Heart right ventricle (tissue), 16 donors: ENCODE data around the gene NTN3. TPM values are rescaled to one million over a fixed set of nuclear protein-coding genes. Genes with fewer than 3 reads are reported as not detected.

Experiments used
- ATAC-seq, 8 donors: fragments of 200-7000 bp; cut with Tn5 transposase; one replicate each; pipeline ENCODE4 v1.9.1; 2020; ENCODE audit warnings: mild to moderate bottlenecking in 8 of 8, moderate library complexity in 8 of 8, moderate number of reproducible peaks in 1 of 8
- DNase-seq, 2 donors: peaks; one replicate each; pipeline ENCODE4 v3.0.0-alpha.2; 2020
- H3K27ac ChIP-seq, 10 donors: fragments of 200-600 bp; sonication (generic) in 2 of 10; one replicate each; pipeline versions ENCODE4 v1.5.0 to v1.8.0; 2020 to 2022; ENCODE audit warnings: mild to moderate bottlenecking in 3 of 10
- H3K27me3 ChIP-seq, 7 donors: fragments of 200-600 bp; one replicate each; pipeline ENCODE4 v1.8.0; 2021 to 2022; ENCODE audit warnings: mild to moderate bottlenecking in 2 of 7
- H3K36me3 ChIP-seq, 9 donors: fragments of 200-600 bp; sonication (generic) in 1 of 9; one replicate each; pipeline versions ENCODE4 v1.5.0 to v1.8.0; 2020 to 2022; ENCODE audit warnings: mild to moderate bottlenecking in 2 of 9
- H3K4me1 ChIP-seq, 9 donors: fragments of 200-600 bp; sonication (generic) in 1 of 9; one replicate each; pipeline versions ENCODE4 v1.5.0 to v1.8.0; 2020 to 2022; ENCODE audit warnings: mild to moderate bottlenecking in 4 of 9
- H3K4me3 ChIP-seq, 10 donors: fragments of 200-600 bp; sonication (generic) in 2 of 10; one replicate each; pipeline versions ENCODE4 v1.5.0 to v1.8.0; 2020 to 2022; ENCODE audit warnings: mild to moderate bottlenecking in 7 of 10, moderate library complexity in 2 of 10
- H3K9me3 ChIP-seq, 11 donors: fragments of 200-600 bp in 10 of 11; sonication (generic) in 2 of 11; one replicate each; pipeline versions ENCODE4 v1.5.0 to v1.8.0; 2013 to 2022; ENCODE audit warnings: mild to moderate bottlenecking in 2 of 11, control low read depth in 1 of 11, moderate library complexity in 1 of 11
- WGBS, 2 donors: extraction: QIAGEN DNeasy Blood & Tissue Kit; methylation state at CpG; one replicate each; pipeline ENCODE4 v1.1.7; 2013; ENCODE audit warnings: inconsistent platforms in 1 of 2; 5-methylcytosine and 5-hydroxymethylcytosine counted together
- intact Hi-C, 10 donors: fragments of 100-400 bp; cut with DNase I; formaldehyde crosslinking; loops; one replicate each; pipeline versions ENCODE4 v1.11.1 to v1.14.2; 2022
- polyA plus RNA-seq, 2 donors: library from polyadenylated mRNA; stranded (reverse); fragments of 200-250 nt; gene quantifications; one replicate each; pipeline ENCODE4 v1.2.3, GENCODE V29; 2013
- total RNA-seq, 10 donors: library from RNA; stranded (reverse); fragmentation: NEBNext Ultra II Directional in 3 of 10; extraction: Animal tissue kit (Norgen Biotek cat#: 25700) in 3 of 10; gene quantifications; one replicate each; pipeline versions ENCODE4 v1.2.1 to v1.2.4, GENCODE V29; 2021 to 2023
- TF ChIP-seq, protein P1 (sequence below), 9 donors: fragments of 200-600 bp; sonication (generic) in 2 of 9; IDR thresholded peaks; one replicate each; pipeline versions ENCODE4 v1.5.0 to v1.8.0; 2021 to 2022; ENCODE audit warnings: antibody characterized with exemption in 9 of 9, mild to moderate bottlenecking in 5 of 9, moderate library complexity in 1 of 9
- donor health status: Arrhythmogenic right ventricular cardiomyopathy.
- donor health status: ischemic (EF 13 %, LVEDD 7.1; RV severe dilation, severe dysfunction).
- donor health status: healthy with polysubstance abuse.
- donor health status: DM: no; HTN: yes; CAD: no.
- donor health status: DM: no; HTN: no; CAD: no.
- donor health status: ischemic (EF 25% LVEDD 6.9; RV normal size, moderate dysfunction).
- donor health status: ischemic (EF 25% LVEDD 5.7; RV mildly dilated, moderate dysfunction).
- donor health status: healthy.
- donor health status: DM: yes; HTN: yes; CAD: no.
- donor health status: Ischemic cardiomyopathy.
- donor health status: ischemic (EF 35%, LVEDD 5.7; RV mildly dilated, moderate dysfunction).
- donor health status: nonischemic (EF 11% LVEDD 7.7; RV severe dilation, severe dysfunction).
- donor health status: DM: yes; HTN: yes; CAD: no.
- donor health status: PGD.
- donor health status: ischemic (EF 29% LVEDD 5.4; RV normal size, mild dysfunction).
- donor health status: nonischemic (EF 23%, LVEDD 6.1; RV moderate dilation, normal function).

NTN3 gene
- total and polyA plus RNA-seq, 12 donors, result 0.12 to 0.18 (median 0.17) TPM; not detected in 9

DNA sequence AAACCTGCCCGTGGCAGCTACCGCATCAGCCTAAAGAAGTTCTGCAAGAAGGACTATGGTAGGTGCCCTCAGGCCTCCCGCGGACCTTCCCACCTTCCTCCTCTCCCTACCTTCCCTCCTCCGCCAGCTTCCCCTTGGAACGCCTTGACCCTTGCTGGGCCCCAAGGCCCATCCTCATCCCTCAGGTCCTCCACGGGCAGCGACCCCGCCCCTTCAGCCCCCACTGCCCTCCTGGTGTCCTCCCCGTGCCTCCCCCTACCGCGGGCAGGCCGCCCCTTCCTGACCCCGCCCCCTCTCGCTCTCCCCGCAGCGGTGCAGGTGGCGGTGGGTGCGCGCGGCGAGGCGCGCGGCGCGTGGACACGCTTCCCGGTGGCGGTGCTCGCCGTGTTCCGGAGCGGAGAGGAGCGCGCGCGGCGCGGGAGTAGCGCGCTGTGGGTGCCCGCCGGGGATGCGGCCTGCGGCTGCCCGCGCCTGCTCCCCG lies 2.4 kb downstream of the NTN3 start:
- Histone ChIP-seq H3K4me1 (peaks cover 22 to 61% (median 50%) of the 10 kb centered on the region in 9 donors), H3K27me3 (peaks cover 11 to 52% (median 42%) of the 10 kb centered on the region in 7 donors), H3K4me3 (peak overlapping the region in 6 of 10 donors; percentile 22 to 83 (median 57)), H3K36me3 (no peaks in the 10 kb centered on the region), H3K9me3 (no peaks in the 10 kb centered on the region), H3K27ac (no peak overlapping the region)
- 4 to 9% methylated on average over 37 to 49 of the region's 49 CpGs for WGBS, 2 donors
- DNase-seq, result no peak
- intact Hi-C loops, result no loop called here
- no peak for ATAC-seq
- TF ChIP-seq, protein P1, sequence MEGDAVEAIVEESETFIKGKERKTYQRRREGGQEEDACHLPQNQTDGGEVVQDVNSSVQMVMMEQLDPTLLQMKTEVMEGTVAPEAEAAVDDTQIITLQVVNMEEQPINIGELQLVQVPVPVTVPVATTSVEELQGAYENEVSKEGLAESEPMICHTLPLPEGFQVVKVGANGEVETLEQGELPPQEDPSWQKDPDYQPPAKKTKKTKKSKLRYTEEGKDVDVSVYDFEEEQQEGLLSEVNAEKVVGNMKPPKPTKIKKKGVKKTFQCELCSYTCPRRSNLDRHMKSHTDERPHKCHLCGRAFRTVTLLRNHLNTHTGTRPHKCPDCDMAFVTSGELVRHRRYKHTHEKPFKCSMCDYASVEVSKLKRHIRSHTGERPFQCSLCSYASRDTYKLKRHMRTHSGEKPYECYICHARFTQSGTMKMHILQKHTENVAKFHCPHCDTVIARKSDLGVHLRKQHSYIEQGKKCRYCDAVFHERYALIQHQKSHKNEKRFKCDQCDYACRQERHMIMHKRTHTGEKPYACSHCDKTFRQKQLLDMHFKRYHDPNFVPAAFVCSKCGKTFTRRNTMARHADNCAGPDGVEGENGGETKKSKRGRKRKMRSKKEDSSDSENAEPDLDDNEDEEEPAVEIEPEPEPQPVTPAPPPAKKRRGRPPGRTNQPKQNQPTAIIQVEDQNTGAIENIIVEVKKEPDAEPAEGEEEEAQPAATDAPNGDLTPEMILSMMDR (IDR thresholded peaks at IDR 0.05), result no peak

DNA sequence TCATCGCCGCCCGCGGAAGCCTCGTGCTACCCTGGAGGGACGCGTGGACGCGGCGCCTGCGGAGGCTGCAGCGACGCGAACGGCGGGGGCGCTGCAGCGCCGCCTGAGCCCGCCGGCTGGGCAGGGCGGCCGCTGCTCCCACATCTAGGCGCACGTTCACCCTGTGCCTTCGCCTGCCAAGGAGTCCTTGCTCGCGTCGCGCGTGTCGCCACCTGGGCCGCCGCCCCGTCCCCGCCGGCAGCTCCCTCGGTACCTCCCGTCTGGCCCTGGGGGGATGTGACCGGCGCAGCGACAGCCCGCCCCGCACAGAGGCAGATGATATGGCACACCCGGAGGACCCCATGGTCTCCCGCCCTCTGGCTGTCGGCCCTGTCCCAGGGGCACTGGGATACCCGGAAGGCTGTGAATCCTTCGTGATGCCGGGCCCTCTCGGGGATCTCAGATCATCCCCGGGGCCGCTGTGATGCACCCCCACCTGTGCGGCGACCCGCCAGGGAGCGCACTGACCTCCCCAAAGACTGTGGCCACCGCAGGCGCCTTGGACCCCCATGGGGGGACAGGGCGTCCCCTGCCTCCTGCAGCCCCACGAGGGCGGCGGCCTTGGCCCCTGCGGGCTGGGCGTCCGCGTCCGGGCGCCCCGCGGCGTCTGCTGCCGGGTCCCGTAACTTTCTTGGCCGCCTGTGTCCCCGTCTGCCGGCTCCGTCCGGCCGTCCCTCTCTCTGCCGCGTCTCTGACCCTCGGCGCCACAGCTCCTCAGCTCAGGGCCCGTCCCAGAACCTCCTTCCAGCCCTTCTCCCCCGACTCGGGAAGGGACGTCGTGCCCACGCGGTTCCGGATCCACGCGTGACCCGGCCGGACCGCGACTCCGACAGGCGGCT lies 3.1 kb downstream of the NTN3 start:
- Histone ChIP-seq H3K4me1 (peaks cover 22 to 54% (median 42%) of the 10 kb centered on the region in 9 donors), H3K36me3 (peaks cover 0 to under 1% (median 0%) of the 10 kb centered on the region in 9 donors), H3K4me3 (peak overlapping the region; percentile 64 to 89 (median 76)), H3K27ac (peak overlapping the region; percentile 37 to 94 (median 88)), H3K27me3 (peaks cover 11 to 44% (median 40%) of the 10 kb centered on the region in 7 donors), H3K9me3 (no peaks in the 10 kb centered on the region)
- DNase-seq (peak in 1 of 2 donors; percentile 61), ATAC-seq (peak; percentile 55 to 81 (median 68))
- intact Hi-C loops, result loop anchor here in 1 of 10 donors (2.0 kb wide), 1 partner anchor 23 kb away; no protein-coding TSS in a partner anchor
- WGBS, 2 donors, result 0% methylated on average over 77 to 100 of the region's 100 CpGs
- TF ChIP-seq, protein P1 (IDR thresholded peaks at IDR 0.05), result peak in 8 of 9 donors; percentile 13 to 62 (median 39)

DNA sequence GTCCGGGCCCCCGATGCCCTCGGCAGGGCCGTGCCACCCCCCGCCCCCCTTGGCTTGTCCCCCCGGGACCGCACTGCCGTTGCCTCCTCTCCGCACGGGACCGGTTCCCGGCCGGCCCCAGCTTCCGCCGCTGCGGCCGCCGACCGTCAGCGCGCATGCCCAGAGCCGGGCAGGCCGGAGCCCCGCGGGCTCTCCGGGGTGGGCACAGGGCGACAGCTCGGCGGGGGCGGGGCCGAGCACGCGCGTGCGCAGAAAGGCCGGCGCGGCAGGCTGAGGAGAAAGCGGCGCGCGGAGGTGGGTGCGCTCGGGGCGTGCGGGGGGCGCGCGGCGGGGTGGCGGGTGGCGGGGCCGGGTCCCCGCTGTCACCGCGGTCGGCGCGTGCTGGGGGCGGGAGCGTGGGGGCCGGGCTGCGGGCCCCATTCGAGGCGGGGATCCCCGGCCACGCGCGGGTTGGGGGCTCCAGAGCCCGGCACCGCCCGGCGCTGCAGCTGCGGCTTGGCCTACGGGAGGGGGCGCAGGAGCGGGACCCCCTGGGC lies 3.8 kb downstream of the NTN3 start, which contains the start of gene TBC1D24:
Gene TBC1D24, plus strand, starts transcription at position 251 of the 536 bp plus-strand sequence. CDS start 21,022 bp downstream, outside the sequence.
- DNase-seq (peak; percentile 84 to 92), ATAC-seq (peak; percentile 89 to 96 (median 93))
- Histone ChIP-seq H3K27ac (peak within 1 kb of the TSS; percentile 37 to 94 (median 88)), H3K4me1 (peaks cover 22 to 46% (median 38%) of the 10 kb centered on the region in 9 donors), H3K9me3 (no peaks in the 10 kb centered on the region), H3K4me3 (peak within 1 kb of the TSS; percentile 64 to 89 (median 76)), H3K27me3 (peaks cover 11 to 37% (median 36%) of the 10 kb centered on the region in 7 donors), H3K36me3 (peaks cover 0 to 4% (median 0%) of the 10 kb centered on the region in 9 donors)
- TF ChIP-seq, protein P1 (IDR thresholded peaks at IDR 0.05), result no peak
- intact Hi-C loops, result loop anchor here in 1 of 10 donors (2.0 kb wide), 1 partner anchor 22 kb away; no protein-coding TSS in a partner anchor
- WGBS, 2 donors, result 0 to 1% methylated on average over 33 to 77 of the region's 77 CpGs
